ENCODE data around the gene SUOX.
"Not testable (repeated sequence)": the region's sequence is repeated elsewhere in the genome, so short reads cannot be mapped to it uniquely, and the experiment has no call there.

Gene SUOX

GRCh38 chr12:55984861-55985260 lies 12.2 kb upstream of the SUOX start:
- no peak for DNase-seq

DNA sequence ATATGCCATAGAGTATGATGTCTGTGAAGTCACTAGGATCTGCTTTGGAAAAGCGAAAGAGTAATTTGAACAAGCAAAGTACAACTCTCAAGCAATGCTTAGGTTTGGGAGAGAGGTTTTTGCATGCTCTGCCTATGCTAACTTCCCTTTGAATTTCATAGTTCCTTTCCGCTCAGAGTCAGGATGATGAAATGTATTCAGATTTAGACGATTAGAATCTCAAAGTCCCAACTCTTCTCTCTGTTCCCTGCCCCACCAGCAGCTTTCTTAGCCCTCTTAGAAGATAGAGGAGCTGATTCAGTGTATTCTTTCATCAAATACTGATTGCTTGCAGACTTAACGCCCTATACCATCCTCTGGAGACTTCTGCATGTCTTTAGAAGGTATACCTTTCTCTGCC lies 11.7 kb upstream of the SUOX start:
- DNase-seq = no peak

- DNase-seq = not testable (repeated sequence)
Measured at GRCh38 chr12:55985976-55986375, 11.1 kb upstream of the SUOX start.

- DNase-seq = no peak
Measured at GRCh38 chr12:55991110-55991509, 6.0 kb upstream of the SUOX start.

DNA sequence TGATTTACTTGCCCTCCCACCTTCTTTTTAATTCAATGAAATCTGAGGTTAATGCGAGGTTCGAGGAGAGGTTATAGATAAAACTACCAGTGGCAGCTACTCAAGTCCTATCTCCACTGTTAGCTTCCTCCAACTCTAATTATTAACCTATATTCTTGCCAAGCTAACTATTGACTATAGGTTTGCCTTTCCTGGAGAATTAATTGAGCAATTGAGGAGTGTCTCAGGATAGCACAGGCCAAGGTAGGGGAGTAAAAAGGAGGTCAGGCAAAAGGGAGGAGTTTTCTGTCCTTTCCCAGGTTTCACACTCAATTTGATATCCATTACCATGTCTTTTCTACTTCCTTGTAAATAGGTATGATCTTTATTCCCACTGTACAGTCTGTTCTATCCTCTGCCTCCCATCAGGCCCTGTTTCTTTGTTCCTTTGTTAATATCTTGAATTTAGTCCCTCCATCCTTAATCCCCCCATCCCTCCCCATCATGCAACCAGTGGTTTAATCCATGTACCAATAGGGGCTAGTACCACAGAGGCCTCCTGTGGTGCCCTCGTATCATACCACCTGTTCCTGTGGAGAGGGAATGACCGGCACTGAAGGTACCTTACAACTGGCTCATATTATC lies 3.7 kb upstream of the SUOX start:
- DNase-seq = no peak

- no peak for DNase-seq
Measured at GRCh38 chr12:55995366-55995765, 1.7 kb upstream of the SUOX start.

- peak; percentile 70 for DNase-seq
Measured at GRCh38 chr12:55996201-55996714, 818 bp upstream of the SUOX start.

- DNase-seq = no peak
Measured at GRCh38 chr12:55997535-55997859, 421 bp downstream of the SUOX start.

DNA sequence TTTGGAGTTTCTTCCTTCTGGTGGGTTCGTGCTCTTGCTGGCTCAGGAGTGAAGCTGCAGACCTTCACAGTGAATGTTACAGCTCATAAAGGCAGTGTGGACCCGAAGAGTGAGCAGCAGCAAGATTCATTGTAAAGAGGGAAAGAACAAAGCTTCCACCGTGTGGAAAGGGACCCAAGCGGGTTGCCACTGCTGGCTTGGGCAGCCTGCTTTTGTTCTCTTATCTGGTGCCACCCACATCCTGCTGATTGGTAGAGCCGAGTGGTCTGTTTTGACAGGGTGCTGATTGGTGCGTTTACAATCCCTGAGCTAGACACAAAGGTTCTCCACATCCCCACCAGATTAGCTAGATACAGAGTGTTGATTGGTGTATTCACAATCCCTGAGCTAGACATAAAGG lies 2.4 kb downstream of the SUOX start:
- not testable (repeated sequence) for DNase-seq

DNA sequence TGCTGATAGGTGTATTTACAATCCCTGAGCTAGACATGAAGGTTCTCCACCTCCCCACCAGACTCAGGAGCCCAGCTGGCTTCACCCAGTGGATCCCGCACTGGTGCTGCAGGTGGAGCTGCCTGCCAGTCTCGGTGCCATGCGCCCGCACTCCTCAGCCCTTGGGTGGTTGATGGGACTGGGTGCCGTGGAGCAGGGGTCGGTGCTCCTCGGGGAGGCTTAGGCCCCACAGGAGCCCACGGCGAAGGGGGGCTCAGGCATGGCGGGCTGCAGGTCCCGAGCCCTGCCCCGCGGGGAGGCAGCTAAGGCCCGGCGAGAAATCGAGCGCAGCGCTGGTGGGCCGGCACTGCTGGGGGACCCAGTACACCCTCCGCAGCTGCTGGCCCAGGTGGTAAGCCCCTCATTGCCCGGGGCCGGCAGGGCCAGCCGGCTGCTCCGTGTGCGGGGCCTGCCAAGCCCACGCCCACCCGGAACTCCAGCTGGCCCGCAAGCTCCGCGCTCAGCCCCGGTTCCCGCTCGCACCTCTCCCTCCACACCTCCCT lies 3.0 kb downstream of the SUOX start:
- not testable (repeated sequence) for DNase-seq

GRCh38 chr12:56001487-56002100 lies 4.5 kb downstream of the SUOX start:
- no peak for DNase-seq

DNA sequence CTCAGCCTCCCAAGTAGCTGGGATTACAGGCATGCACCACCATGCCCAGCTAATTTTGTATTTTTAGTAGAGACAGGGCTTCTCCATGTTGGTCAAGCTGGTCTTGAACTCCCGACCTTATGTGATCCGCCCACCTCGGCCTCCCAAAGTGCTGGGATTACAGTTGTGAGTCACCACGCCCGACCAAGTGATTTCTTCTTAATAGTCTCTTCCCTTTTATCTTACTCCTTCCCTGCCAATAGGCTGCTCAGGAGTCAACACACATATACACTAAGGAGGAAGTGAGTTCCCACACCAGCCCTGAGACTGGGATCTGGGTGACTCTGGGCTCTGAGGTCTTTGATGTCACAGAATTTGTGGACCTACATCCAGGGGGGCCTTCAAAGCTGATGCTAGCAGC lies 6.3 kb downstream of the SUOX start:
- DNase-seq = not testable (repeated sequence)

DNA sequence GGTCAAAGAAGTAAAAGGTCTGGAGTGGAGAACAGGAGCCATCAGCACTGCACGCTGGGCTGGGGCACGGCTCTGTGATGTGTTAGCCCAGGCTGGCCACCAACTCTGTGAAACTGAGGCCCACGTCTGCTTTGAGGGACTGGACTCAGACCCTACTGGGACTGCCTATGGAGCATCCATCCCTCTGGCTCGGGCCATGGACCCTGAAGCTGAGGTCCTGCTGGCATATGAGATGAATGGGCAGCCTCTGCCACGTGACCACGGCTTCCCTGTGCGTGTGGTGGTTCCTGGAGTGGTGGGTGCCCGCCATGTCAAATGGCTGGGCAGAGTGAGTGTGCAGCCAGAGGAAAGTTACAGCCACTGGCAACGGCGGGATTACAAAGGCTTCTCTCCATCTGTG lies 7.1 kb downstream of the SUOX start:
- no peak for DNase-seq

- peak; percentile 71 for DNase-seq
Measured at GRCh38 chr12:56007564-56008559, 10.8 kb downstream of the SUOX start.

DNA sequence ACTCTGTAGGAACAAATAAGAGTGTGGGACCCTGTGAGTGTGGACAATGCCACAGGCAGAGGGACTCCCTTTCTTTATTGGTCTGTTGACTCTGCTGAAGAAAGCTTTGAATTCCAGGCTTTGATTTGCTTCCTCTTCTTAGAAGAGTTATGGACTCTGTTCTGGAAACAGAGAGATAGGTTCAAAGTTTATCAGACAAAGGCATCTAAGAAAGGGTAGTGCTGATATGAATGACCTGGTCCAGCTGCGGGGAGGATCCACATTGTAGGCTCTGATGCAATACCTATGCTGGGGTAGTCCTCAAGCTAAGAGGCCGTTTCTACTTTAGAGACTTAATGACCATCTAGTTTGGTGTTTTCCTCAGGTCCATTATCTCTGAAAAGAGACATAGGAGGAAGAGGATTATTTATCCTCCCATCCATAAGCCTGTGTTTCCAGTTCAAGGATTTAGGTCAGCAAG lies 13.1 kb downstream of the SUOX start:
- no peak for DNase-seq

DNA sequence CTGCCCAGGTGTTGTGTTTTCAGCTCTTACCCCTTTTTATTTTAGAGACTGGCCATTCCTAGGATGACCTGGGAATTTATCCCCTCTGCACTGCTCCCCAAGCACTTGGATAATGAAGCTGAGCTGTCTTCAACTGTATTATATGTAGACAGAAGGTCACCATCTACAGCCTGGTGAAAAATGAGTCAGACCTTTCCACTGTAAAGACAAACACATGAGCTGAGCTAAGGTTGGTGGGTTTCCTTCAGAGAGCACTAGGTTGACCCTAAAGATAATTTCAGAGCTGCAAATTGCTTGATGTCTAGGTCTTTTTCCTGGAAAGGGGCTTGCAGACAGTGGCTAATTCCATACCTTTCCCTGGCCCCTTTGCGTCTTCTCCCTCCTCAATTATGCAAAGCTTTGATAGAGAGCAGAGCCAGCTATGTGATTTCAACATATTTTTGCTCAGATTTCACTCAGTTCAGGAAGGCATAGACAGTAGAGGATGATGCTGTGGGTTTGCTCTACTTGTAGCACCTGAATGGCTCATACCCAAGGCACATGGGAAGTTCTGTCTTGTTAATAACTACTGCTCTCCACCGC lies 14.5 kb downstream of the SUOX start:
- DNase-seq = no peak

DNA sequence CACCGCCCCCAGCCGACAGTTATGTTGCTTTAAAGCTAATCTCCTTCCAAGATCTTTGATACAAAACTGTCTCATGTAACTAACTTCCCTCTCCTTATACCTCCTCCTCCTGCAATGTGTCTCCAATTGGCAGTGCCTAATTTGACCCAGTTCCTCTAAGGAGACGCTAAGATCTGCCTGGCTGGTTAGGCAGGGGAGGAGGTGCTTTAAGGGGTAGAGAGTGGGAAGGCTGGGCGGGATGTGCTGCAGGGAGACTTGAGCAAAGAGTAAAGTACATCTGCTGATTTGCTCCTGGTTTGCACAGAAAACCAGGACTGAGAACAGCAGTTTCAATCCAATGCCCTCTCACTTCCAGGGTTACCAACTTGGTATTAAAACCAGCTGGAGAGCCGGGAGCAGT lies 16.4 kb downstream of the SUOX start:
- no peak for DNase-seq

DNA sequence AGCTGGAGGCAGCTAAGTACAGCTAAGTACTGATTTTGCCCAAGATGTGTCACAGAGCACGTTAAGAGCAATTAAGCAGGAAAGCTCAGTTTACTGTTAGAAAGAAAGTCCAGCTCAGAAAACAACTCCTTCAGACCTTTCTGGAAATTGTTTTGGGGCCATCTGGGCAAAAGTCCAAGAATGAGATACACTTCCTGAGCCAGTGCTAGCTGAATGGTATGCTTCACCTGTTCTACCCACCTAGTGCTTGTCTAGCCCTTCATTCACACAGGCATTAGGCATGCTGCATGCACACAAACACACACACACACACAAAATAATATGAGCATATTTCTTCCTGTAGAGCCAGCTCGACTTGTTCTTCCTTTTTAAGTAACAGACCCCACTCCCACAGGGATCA lies 17.1 kb downstream of the SUOX start:
- no peak for DNase-seq

- DNase-seq = no peak
Measured at GRCh38 chr12:56017181-56017580, 20.1 kb downstream of the SUOX start.

DNA sequence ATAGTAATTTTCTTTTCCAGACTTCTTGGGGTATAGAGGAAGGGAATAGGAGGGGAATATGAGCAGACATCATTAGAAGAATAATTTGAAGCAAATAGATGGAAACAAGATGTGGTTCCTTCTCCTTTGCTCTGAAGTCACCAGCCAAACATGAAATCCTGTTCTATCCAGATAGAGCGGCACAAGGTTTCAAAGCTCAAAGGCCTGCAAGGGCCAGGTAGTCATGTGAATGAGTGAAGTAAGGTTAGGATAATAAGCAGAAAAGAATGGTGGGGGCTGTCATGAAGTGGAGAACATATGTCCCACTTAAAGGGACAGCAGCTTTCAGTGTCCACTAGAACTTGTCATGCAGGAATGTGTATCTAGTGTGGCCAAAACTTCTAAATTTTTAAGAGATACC lies 21.3 kb downstream of the SUOX start:
- DNase-seq = no peak

DNA sequence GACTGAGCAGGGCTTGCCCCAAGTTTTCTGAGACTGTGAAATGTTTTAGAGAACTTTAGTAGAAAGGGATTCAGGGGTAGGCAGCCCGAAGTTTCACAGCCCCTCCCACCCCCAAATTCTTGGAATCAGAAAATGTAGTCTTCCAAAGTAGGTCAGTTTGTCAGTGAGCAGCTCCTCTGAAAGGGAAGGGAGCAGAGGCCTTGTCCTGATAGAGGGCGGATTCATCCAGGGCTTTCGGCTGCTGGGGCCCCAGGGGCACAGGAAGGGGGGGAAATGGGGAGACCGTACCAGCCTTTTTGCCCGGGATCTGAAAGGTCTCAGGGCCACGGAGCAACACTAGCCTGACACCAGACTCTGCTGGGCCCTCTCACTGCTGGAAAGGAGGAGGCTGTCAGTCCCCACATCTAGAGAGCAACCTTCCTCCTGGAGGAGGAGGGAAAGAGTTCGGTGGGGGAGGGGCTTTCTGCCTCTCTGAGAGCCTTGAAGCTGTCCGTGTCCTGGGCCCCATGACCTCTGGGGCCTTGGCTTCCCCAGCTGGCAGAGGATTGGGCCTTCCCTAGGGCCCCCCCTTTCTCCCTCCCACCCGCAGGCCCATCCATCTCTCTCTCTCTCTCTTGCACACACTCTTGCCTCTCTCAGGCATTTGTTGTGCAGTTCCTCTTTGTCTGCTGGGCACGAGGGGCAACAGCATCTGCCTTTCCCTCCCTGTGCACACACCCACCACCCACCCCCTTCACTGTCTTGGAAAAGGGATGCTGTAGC lies 23.5 kb downstream of the SUOX start, which contains the start of gene IKZF4:
TSS of gene IKZF4 (plus strand) at position 621 of the 762 bp plus-strand sequence. CDS start 451 bp downstream, outside the sequence.
- peak; percentile 49 for DNase-seq
